Stimulated activated CD4-positive, alpha-beta T cell treated with anti-CD3 and anti-CD28 coated beads, Interleukin-15, amount 100 ng/mL, for 24 hours (primary cell): Measurements from ENCODE around the gene DQX1.
A peak's percentile ranks its signal among the peaks of the same experiment; 100 is the strongest.

ENCODE experiments used
- DNase-seq: peaks from one replicate; pipeline ENCODE4 v3.0.0-alpha.2; 2020

DQX1 gene

GRCh38 chr2:74554820-74555531 is 28.9 kb upstream of the DQX1 start:
- DNase-seq: peak; percentile 65

- peak; percentile 92 for DNase-seq
These were observed 28.1 kb upstream of the DQX1 start, which contains the start of the genes DOK1 and LOXL3 for GRCh38 chr2:74553892-74554819. Gene DOK1, plus strand, starts transcription at chr2:74554720. Its CDS starts 35 bp downstream, at chr2:74554755. Gene LOXL3, minus strand, starts transcription at chr2:74553942. Its CDS starts 1,308 bp downstream, at chr2:74552634.

- no peak for DNase-seq
These were observed 27.1 kb upstream of the DQX1 start for GRCh38 chr2:74552914-74553811.

- DNase-seq: no peak
These were observed 26.2 kb upstream of the DQX1 start for GRCh38 chr2:74551942-74552913.

GRCh38 chr2:74551530-74551929 is 25.5 kb upstream of the DQX1 start:
- DNase-seq: no peak

- DNase-seq: no peak
These were observed 24.2 kb upstream of the DQX1 start for GRCh38 chr2:74550231-74550630.

GRCh38 chr2:74548900-74549826 is 23.1 kb upstream of the DQX1 start:
- DNase-seq: peak; percentile 62

- no peak for DNase-seq
These were observed 22.4 kb upstream of the DQX1 start for GRCh38 chr2:74548285-74548899.

GRCh38 chr2:74546004-74546403 is 20.0 kb upstream of the DQX1 start:
- DNase-seq: no peak

GRCh38 chr2:74544634-74545033 is 18.6 kb upstream of the DQX1 start:
- no peak for DNase-seq

GRCh38 chr2:74542978-74543377 is 16.9 kb upstream of the DQX1 start:
- no peak for DNase-seq

- no peak for DNase-seq
These were observed 14.3 kb upstream of the DQX1 start for GRCh38 chr2:74540291-74540690.

GRCh38 chr2:74538881-74539339 is 12.9 kb upstream of the DQX1 start:
- no peak for DNase-seq

- no peak for DNase-seq
These were observed 11.1 kb upstream of the DQX1 start for GRCh38 chr2:74537140-74537539.

- no peak for DNase-seq
These were observed 10.3 kb upstream of the DQX1 start for GRCh38 chr2:74536166-74536950.

- no peak for DNase-seq
These were observed 9.5 kb upstream of the DQX1 start for GRCh38 chr2:74535440-74535965.

- no peak for DNase-seq
These were observed 8.4 kb upstream of the DQX1 start for GRCh38 chr2:74534411-74534810.

- DNase-seq: no peak
These were observed 7.4 kb upstream of the DQX1 start for GRCh38 chr2:74533464-74533863.

- no peak for DNase-seq
These were observed 6.2 kb upstream of the DQX1 start for GRCh38 chr2:74532222-74532621.
